Parathyroid adenoma (tissue), 2 donors: ENCODE results near the gene ARSG.

Experiments
- H2AFZ ChIP-seq: fragments of 300-600 bp; sonication (generic); one replicate; pipeline ENCODE4 v1.7.0; 2017; ENCODE audit warnings: antibody characterized with exemption, mild to moderate bottlenecking
- H3K27ac ChIP-seq: fragments of 300-600 bp; sonication (generic); one replicate; pipeline ENCODE4 v1.7.0; 2017
- H3K27me3 ChIP-seq: fragments of 300-600 bp; sonication (generic); one replicate; pipeline ENCODE4 v1.7.0; 2017; ENCODE audit warnings: low read length; ENCODE audit not compliant: control insufficient read depth, insufficient read depth
- H3K36me3 ChIP-seq: fragments of 300-600 bp; sonication (generic); one replicate; pipeline ENCODE4 v1.7.0; 2017; ENCODE audit warnings: low read length; ENCODE audit not compliant: control insufficient read depth, insufficient read depth
- H3K4me1 ChIP-seq: fragments of 300-600 bp; sonication (generic); one replicate; pipeline ENCODE4 v1.7.0; 2017; ENCODE audit warnings: control low read depth
- H3K4me2 ChIP-seq: fragments of 300-600 bp; sonication (generic); one replicate; pipeline ENCODE4 v1.7.0; 2017; ENCODE audit warnings: low read length
- H3K4me3 ChIP-seq: fragments of 300-600 bp; sonication (generic); one replicate; pipeline ENCODE4 v1.7.0; 2017; ENCODE audit warnings: low read depth, low read length
- H3K79me2 ChIP-seq: fragments of 300-600 bp; sonication (generic); one replicate; pipeline ENCODE4 v1.7.0; 2017; ENCODE audit warnings: control low read depth
- H3K9ac ChIP-seq: fragments of 300-600 bp; sonication (generic); one replicate; pipeline ENCODE4 v1.7.0; 2017; ENCODE audit warnings: mild to moderate bottlenecking
- H3K9me3 ChIP-seq: fragments of 300-600 bp; sonication (generic); one replicate; pipeline ENCODE4 v1.7.0; 2017; ENCODE audit warnings: low read length; ENCODE audit not compliant: control insufficient read depth
- CTCF ChIP-seq: fragments of 300-600 bp; sonication (generic); IDR thresholded peaks from one replicate; pipeline ENCODE4 v1.7.0; 2017; ENCODE audit warnings: antibody characterized with exemption, mild to moderate bottlenecking
- donor health status: primary hyperparathyroidism.

ARSG gene

DNA sequence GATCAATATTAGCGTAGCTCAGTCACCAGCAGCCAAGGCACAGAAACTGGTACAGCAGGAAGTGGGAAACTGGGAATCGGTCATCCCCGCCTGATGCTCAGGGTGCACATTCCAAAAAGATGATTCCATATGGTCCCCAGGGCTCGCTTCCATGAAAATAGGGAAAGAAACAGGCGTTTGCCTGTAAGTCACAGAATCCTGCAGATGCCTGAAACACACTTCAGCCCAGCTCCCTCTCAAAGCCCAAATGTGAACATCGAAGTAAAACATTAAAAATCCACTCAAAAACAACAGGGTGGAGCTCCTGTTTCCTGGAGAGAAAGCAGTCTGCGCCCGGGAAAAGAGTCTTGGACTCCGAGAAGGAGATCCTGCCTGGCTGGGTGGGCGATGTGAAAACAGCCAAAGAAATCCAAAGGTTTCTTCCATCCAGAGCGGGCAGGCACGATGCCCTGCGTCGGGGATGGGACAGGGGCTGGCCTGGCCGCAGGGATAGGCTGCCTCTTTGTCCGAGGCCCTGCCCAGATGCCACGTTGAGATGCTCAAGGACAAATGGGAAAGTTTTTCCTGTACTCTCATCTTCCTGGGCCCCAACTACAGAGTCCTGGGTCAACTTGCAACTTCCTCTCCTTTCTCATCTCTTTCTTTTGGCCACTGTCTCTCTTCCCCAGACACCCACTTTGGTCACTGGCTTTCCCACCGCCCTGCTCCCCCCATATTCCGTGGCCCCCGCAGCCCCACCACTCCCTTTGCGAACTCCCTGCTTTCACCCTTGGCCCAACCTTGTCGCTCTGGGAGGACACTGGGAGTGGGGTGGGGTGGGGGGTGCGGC, 165.3 kb downstream of the ARSG start:
- no peaks in the 10 kb centered on the region for H3K9me3 ChIP-seq
- H3K9ac ChIP-seq: peak overlapping the region; percentile 22
- no peaks in the 10 kb centered on the region for H3K27me3 ChIP-seq
- H3K79me2 ChIP-seq: peaks cover 11% of the 10 kb centered on the region
- H3K36me3 ChIP-seq: no peaks in the 10 kb centered on the region
- peak overlapping the region; percentile 82 for H3K27ac ChIP-seq
- H3K4me2 ChIP-seq: peak overlapping the region; percentile 89
- H3K4me3 ChIP-seq: peak overlapping the region; percentile 69
- TF ChIP-seq CTCF: no peak
- H2AFZ ChIP-seq: peak overlapping the region; percentile 87
- H3K4me1 ChIP-seq: no peaks in the 10 kb centered on the region

- peak within 1 kb of the TSS; percentile 82 for H3K27ac ChIP-seq
- no peaks in the 10 kb centered on the region for H3K36me3 ChIP-seq
- peak within 1 kb of the TSS; percentile 88 for H2AFZ ChIP-seq
- no peaks in the 10 kb centered on the region for H3K4me1 ChIP-seq
- no peaks in the 10 kb centered on the region for H3K27me3 ChIP-seq
- peaks cover 7% of the 10 kb centered on the region for H3K79me2 ChIP-seq
- peak within 1 kb of the TSS; percentile 69 for H3K4me3 ChIP-seq
- H3K9me3 ChIP-seq: no peaks in the 10 kb centered on the region
- H3K4me2 ChIP-seq: peak within 1 kb of the TSS; percentile 89
- no peak for TF ChIP-seq CTCF
- peak within 1 kb of the TSS; percentile 22 for H3K9ac ChIP-seq
Observed at GRCh38 chr17:68457168-68457538, 165.9 kb downstream of the ARSG start, which contains the start of gene WIPI1. Gene WIPI1, minus strand, starts transcription at chr17:68457496. Its CDS starts 75 bp downstream, at chr17:68457421.

GRCh38 chr17:68457539-68458259, 166.4 kb downstream of the ARSG start:
- Histone ChIP-seq H3K36me3 (no peaks in the 10 kb centered on the region), H3K4me2 (peak overlapping the region; percentile 76), H3K9ac (no peak overlapping the region), H3K79me2 (peaks cover 1% of the 10 kb centered on the region), H2AFZ (peak overlapping the region; percentile 88), H3K4me3 (peak overlapping the region; percentile 59), H3K27ac (peak overlapping the region; percentile 72), H3K27me3 (no peaks in the 10 kb centered on the region), H3K9me3 (no peaks in the 10 kb centered on the region), H3K4me1 (peaks cover 3% of the 10 kb centered on the region)
- no peak for TF ChIP-seq CTCF

DNA sequence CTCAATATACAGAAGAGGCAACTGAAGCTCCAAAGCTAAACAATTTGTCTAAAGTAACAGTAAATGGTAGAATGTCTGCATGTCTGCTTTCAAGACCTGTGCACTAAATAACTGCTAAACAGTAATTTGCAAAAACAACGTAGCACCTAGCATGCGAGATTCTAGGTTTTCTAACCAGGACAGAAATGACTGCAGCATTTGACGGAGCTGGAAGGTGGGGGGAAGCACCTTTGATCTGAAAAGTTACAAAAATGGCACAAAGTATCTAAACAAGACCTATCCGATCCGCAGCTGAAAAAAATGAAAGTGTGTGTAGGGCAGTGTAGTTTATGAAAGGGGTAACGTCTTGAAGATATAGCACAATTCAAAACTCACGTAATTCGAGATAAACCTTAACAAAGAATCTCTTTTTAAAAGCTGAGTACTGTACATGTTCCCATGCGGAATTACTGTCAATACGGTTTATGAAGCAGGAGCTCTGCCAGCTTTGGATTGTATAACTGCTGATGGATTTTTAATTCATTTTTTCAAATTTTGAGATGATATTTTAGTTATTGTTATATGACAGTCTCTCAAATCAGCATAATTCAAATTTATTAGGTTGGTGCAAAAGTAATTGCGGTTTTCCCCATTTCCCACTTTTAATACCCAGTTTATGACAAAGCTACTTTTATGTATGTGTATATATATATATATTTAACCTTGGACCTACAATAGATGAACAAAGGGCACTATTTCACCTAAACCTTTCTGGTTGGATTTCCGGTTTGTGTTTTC, 167.2 kb downstream of the ARSG start:
- H3K4me2 ChIP-seq: peak overlapping the region; percentile 76

More for the DNA sequence above, 167.2 kb downstream of the ARSG start:
- Histone ChIP-seq H2AFZ (peak overlapping the region; percentile 88), H3K36me3 (no peaks in the 10 kb centered on the region), H3K9me3 (no peaks in the 10 kb centered on the region), H3K4me3 (peak overlapping the region; percentile 59), H3K79me2 (no peaks in the 10 kb centered on the region), H3K27ac (peak overlapping the region; percentile 72), H3K9ac (no peak overlapping the region), H3K27me3 (no peaks in the 10 kb centered on the region), H3K4me1 (peaks cover 5% of the 10 kb centered on the region)
- TF ChIP-seq CTCF: no peak
